NCI-H187 (cell line): Measurements from ENCODE around the gene ANKS1A.

Experiments
- DNase-seq, 2 experiments: peaks; one replicate each; lab custom pipeline; 2025; lab: John Stamatoyannopoulos, UW

ANKS1A gene

GRCh38 chr6:35069262-35069661, 180.2 kb downstream of the ANKS1A start:
- no peak for DNase-seq

GRCh38 chr6:35070111-35070510, 181.1 kb downstream of the ANKS1A start:
- DNase-seq = no peak

GRCh38 chr6:35071347-35071994, 182.4 kb downstream of the ANKS1A start:
- no peak for DNase-seq

GRCh38 chr6:35072051-35072697, 183.1 kb downstream of the ANKS1A start:
- DNase-seq = no peak

GRCh38 chr6:35072698-35073055, 183.6 kb downstream of the ANKS1A start:
- DNase-seq = no peak

GRCh38 chr6:35073211-35073610, 184.2 kb downstream of the ANKS1A start:
- DNase-seq = no peak

GRCh38 chr6:35073766-35074471, 184.9 kb downstream of the ANKS1A start:
- no peak for DNase-seq

- DNase-seq = no peak
These were observed 188.1 kb downstream of the ANKS1A start for GRCh38 chr6:35076997-35077712.

GRCh38 chr6:35077713-35078105, 188.7 kb downstream of the ANKS1A start:
- DNase-seq = no peak

GRCh38 chr6:35078226-35078850, 189.3 kb downstream of the ANKS1A start:
- DNase-seq = no peak

GRCh38 chr6:35078896-35079295, 189.8 kb downstream of the ANKS1A start:
- DNase-seq = no peak

GRCh38 chr6:35079311-35080000, 190.4 kb downstream of the ANKS1A start:
- DNase-seq = no peak

- DNase-seq = no peak
These were observed 191.1 kb downstream of the ANKS1A start for GRCh38 chr6:35080016-35080680.

- no peak for DNase-seq
These were observed 191.9 kb downstream of the ANKS1A start for GRCh38 chr6:35080821-35081425.

GRCh38 chr6:35081426-35081851, 192.4 kb downstream of the ANKS1A start:
- DNase-seq = no peak

- no peak for DNase-seq
These were observed 193.1 kb downstream of the ANKS1A start for GRCh38 chr6:35082046-35082732.

GRCh38 chr6:35082733-35083403, 193.8 kb downstream of the ANKS1A start:
- DNase-seq = no peak

- no peak for DNase-seq
These were observed 194.5 kb downstream of the ANKS1A start for GRCh38 chr6:35083507-35083906.

GRCh38 chr6:35084041-35084491, 195.0 kb downstream of the ANKS1A start:
- no peak for DNase-seq
